ENCODE data around the gene DBN1.

DBN1 gene

GRCh38 chr5:177414481-177414880, 59.0 kb downstream of the DBN1 start:
- H2BK15ac ChIP-seq (ENCODE audit: low read length): no peak overlapping the region
- H2BK5ac ChIP-seq (ENCODE audit: low read length): no peak overlapping the region
- no peak for DNase-seq (ENCODE audit: low spot score)
- H3K79me1 ChIP-seq (ENCODE audit: low read depth, low read length): no peaks in the 10 kb centered on the region
- no peaks in the 10 kb centered on the region for H3K36me3 ChIP-seq (replicated peaks in 1 of 2; ENCODE audit: control insufficient read depth in 2 of 2, insufficient read depth in 2 of 2, low read length in 2 of 2)
- no peak overlapping the region for H3K4me2 ChIP-seq (ENCODE audit: insufficient read depth, low read length, poor library complexity, severe bottlenecking)
- H3K14ac ChIP-seq (ENCODE audit: low read length): no peak overlapping the region
- no peak overlapping the region for H3K9ac ChIP-seq (ENCODE audit: low read depth, low read length, poor library complexity)
- no peak overlapping the region for H3K4me3 ChIP-seq (ENCODE audit: low read length in 2 of 2)
- H4K91ac ChIP-seq (ENCODE audit: low read depth, low read length, poor library complexity): no peak overlapping the region
- H2BK120ac ChIP-seq (ENCODE audit: low read depth, low read length): no peak overlapping the region
- no peak overlapping the region for H3K18ac ChIP-seq (ENCODE audit: low read length)
- H3K4ac ChIP-seq (ENCODE audit: low read length): no peak overlapping the region
- no peak overlapping the region for H2AK5ac ChIP-seq (ENCODE audit: low read depth, low read length)
- no peak overlapping the region for H3K23ac ChIP-seq (ENCODE audit: low read depth, low read length, poor library complexity)
- no peak overlapping the region for H2AFZ ChIP-seq (ENCODE audit: low read length)
- H3K27me3 ChIP-seq (ENCODE audit: control insufficient read depth in 3 of 3, insufficient read depth in 3 of 3, low read depth in 1 of 3, low read length in 3 of 3): peaks cover 0 to 5% (median 0%) of the 10 kb centered on the region in 3 experiments
- no CpG with 5 or more reads among the region's 3 CpGs for WGBS, 2 donors (ENCODE audit: extremely low coverage in 2 of 2, insufficient read length in 2 of 2, insufficient replicate concordance in 1 of 2)
- H3K9me3 ChIP-seq (replicated peaks in 1 of 2; ENCODE audit: control insufficient read depth in 2 of 2, insufficient read depth in 1 of 2, low read depth in 1 of 2, low read length in 2 of 2): peaks cover 0 to 2% of the 10 kb centered on the region in 2 donors
- no peak overlapping the region for H2BK12ac ChIP-seq (ENCODE audit: low read length)
- H4K8ac ChIP-seq (ENCODE audit: low read depth, low read length): no peak overlapping the region
- H3K4me1 ChIP-seq (ENCODE audit: control insufficient read depth in 2 of 2, insufficient read depth in 1 of 2, low read depth in 1 of 2, low read length in 2 of 2): no peaks in the 10 kb centered on the region
- no peak overlapping the region for H3K27ac ChIP-seq (replicated peaks; ENCODE audit: low read length)

GRCh38 chr5:177412603-177413233, 60.7 kb downstream of the DBN1 start:
- no CpG with 5 or more reads among the region's 8 CpGs for WGBS, 2 donors (ENCODE audit: extremely low coverage in 2 of 2, insufficient read length in 2 of 2, insufficient replicate concordance in 1 of 2)
- no peak overlapping the region for H2BK15ac ChIP-seq (ENCODE audit: low read length)
- no peaks in the 10 kb centered on the region for H3K4me1 ChIP-seq (ENCODE audit: control insufficient read depth in 2 of 2, insufficient read depth in 1 of 2, low read depth in 1 of 2, low read length in 2 of 2)
- no peak overlapping the region for H3K4ac ChIP-seq (ENCODE audit: low read length)
- no peak overlapping the region for H2BK12ac ChIP-seq (ENCODE audit: low read length)
- H3K27ac ChIP-seq (replicated peaks; ENCODE audit: low read length): no peak overlapping the region
- H3K18ac ChIP-seq (ENCODE audit: low read length): no peak overlapping the region
- no peaks in the 10 kb centered on the region for H3K79me1 ChIP-seq (ENCODE audit: low read depth, low read length)
- DNase-seq (ENCODE audit: low spot score): no peak
- no peak overlapping the region for H2AFZ ChIP-seq (ENCODE audit: low read length)
- H3K4me2 ChIP-seq (ENCODE audit: insufficient read depth, low read length, poor library complexity, severe bottlenecking): no peak overlapping the region
- H2BK5ac ChIP-seq (ENCODE audit: low read length): no peak overlapping the region
- H4K8ac ChIP-seq (ENCODE audit: low read depth, low read length): no peak overlapping the region
- H3K9ac ChIP-seq (ENCODE audit: low read depth, low read length, poor library complexity): no peak overlapping the region
- H3K23ac ChIP-seq (ENCODE audit: low read depth, low read length, poor library complexity): no peak overlapping the region
- H4K91ac ChIP-seq (ENCODE audit: low read depth, low read length, poor library complexity): no peak overlapping the region
- H2BK120ac ChIP-seq (ENCODE audit: low read depth, low read length): no peak overlapping the region
- no peaks in the 10 kb centered on the region for H3K36me3 ChIP-seq (replicated peaks in 1 of 2; ENCODE audit: control insufficient read depth in 2 of 2, insufficient read depth in 2 of 2, low read length in 2 of 2)
- H3K14ac ChIP-seq (ENCODE audit: low read length): no peak overlapping the region
- H3K9me3 ChIP-seq (replicated peaks in 1 of 2; ENCODE audit: control insufficient read depth in 2 of 2, insufficient read depth in 1 of 2, low read depth in 1 of 2, low read length in 2 of 2): peaks cover 0 to 2% of the 10 kb centered on the region in 2 donors
- no peak overlapping the region for H3K4me3 ChIP-seq (ENCODE audit: low read length in 2 of 2)
- H2AK5ac ChIP-seq (ENCODE audit: low read depth, low read length): no peak overlapping the region
- peaks cover 0 to 10% (median 1%) of the 10 kb centered on the region in 3 experiments for H3K27me3 ChIP-seq (ENCODE audit: control insufficient read depth in 3 of 3, insufficient read depth in 3 of 3, low read depth in 1 of 3, low read length in 3 of 3)

- Histone ChIP-seq H3K4me3 (ENCODE audit: low read length in 2 of 2) (no peak overlapping the region), H3K4me1 (ENCODE audit: control insufficient read depth in 2 of 2, insufficient read depth in 1 of 2, low read depth in 1 of 2, low read length in 2 of 2) (no peaks in the 10 kb centered on the region), H3K4me2 (ENCODE audit: insufficient read depth, low read length, poor library complexity, severe bottlenecking) (no peak overlapping the region), H2BK5ac (ENCODE audit: low read length) (no peak overlapping the region), H2AFZ (ENCODE audit: low read length) (no peak overlapping the region), H2BK120ac (ENCODE audit: low read depth, low read length) (no peak overlapping the region), H3K23ac (ENCODE audit: low read depth, low read length, poor library complexity) (no peak overlapping the region), H3K4ac (ENCODE audit: low read length) (no peak overlapping the region), H4K8ac (ENCODE audit: low read depth, low read length) (no peak overlapping the region), H3K79me1 (ENCODE audit: low read depth, low read length) (no peaks in the 10 kb centered on the region), H3K36me3 (replicated peaks in 1 of 2; ENCODE audit: control insufficient read depth in 2 of 2, insufficient read depth in 2 of 2, low read length in 2 of 2) (no peaks in the 10 kb centered on the region), H3K27ac (replicated peaks; ENCODE audit: low read length) (no peak overlapping the region), H2BK12ac (ENCODE audit: low read length) (no peak overlapping the region), H3K27me3 (ENCODE audit: control insufficient read depth in 3 of 3, insufficient read depth in 3 of 3, low read depth in 1 of 3, low read length in 3 of 3) (peaks cover 0 to 21% (median 11%) of the 10 kb centered on the region in 3 experiments), H2BK15ac (ENCODE audit: low read length) (no peak overlapping the region), H4K91ac (ENCODE audit: low read depth, low read length, poor library complexity) (no peak overlapping the region), H3K14ac (ENCODE audit: low read length) (no peak overlapping the region), H2AK5ac (ENCODE audit: low read depth, low read length) (no peak overlapping the region), H3K18ac (ENCODE audit: low read length) (no peak overlapping the region), H3K9me3 (replicated peaks in 1 of 2; ENCODE audit: control insufficient read depth in 2 of 2, insufficient read depth in 1 of 2, low read depth in 1 of 2, low read length in 2 of 2) (peaks cover 0 to 2% of the 10 kb centered on the region in 2 donors), H3K9ac (ENCODE audit: low read depth, low read length, poor library complexity) (no peak overlapping the region)
- no peak for DNase-seq (ENCODE audit: low spot score)
- no CpG with 5 or more reads among the region's 3 CpGs for WGBS, 2 donors (ENCODE audit: extremely low coverage in 2 of 2, insufficient read length in 2 of 2, insufficient replicate concordance in 1 of 2)
Observed at GRCh38 chr5:177410575-177410974, 62.9 kb downstream of the DBN1 start.

- no peak within 1 kb of the TSS for H2BK5ac ChIP-seq (ENCODE audit: low read length)
- DNase-seq (ENCODE audit: low spot score): no peak
- H3K9me3 ChIP-seq (replicated peaks in 1 of 2; ENCODE audit: control insufficient read depth in 2 of 2, insufficient read depth in 1 of 2, low read depth in 1 of 2, low read length in 2 of 2): peaks cover 0 to 2% of the 10 kb centered on the region in 2 donors
- H3K79me1 ChIP-seq (ENCODE audit: low read depth, low read length): no peaks in the 10 kb centered on the region
- no peaks in the 10 kb centered on the region for H3K36me3 ChIP-seq (replicated peaks in 1 of 2; ENCODE audit: control insufficient read depth in 2 of 2, insufficient read depth in 2 of 2, low read length in 2 of 2)
- H2AK5ac ChIP-seq (ENCODE audit: low read depth, low read length): peak within 1 kb of the TSS; percentile 3
- H3K14ac ChIP-seq (ENCODE audit: low read length): no peak within 1 kb of the TSS
- no peak within 1 kb of the TSS for H3K18ac ChIP-seq (ENCODE audit: low read length)
- no peak within 1 kb of the TSS for H2AFZ ChIP-seq (ENCODE audit: low read length)
- no peak within 1 kb of the TSS for H3K27ac ChIP-seq (replicated peaks; ENCODE audit: low read length)
- H3K4me3 ChIP-seq (ENCODE audit: low read length in 2 of 2): no peak within 1 kb of the TSS
- no peak within 1 kb of the TSS for H3K4ac ChIP-seq (ENCODE audit: low read length)
- H3K27me3 ChIP-seq (ENCODE audit: control insufficient read depth in 3 of 3, insufficient read depth in 3 of 3, low read depth in 1 of 3, low read length in 3 of 3): peaks cover 2 to 32% (median 25%) of the 10 kb centered on the region in 3 experiments
- H3K23ac ChIP-seq (ENCODE audit: low read depth, low read length, poor library complexity): no peak within 1 kb of the TSS
- H3K4me1 ChIP-seq (ENCODE audit: control insufficient read depth in 2 of 2, insufficient read depth in 1 of 2, low read depth in 1 of 2, low read length in 2 of 2): peaks cover 4 to 5% of the 10 kb centered on the region in 2 donors
- H4K8ac ChIP-seq (ENCODE audit: low read depth, low read length): no peak within 1 kb of the TSS
- H3K9ac ChIP-seq (ENCODE audit: low read depth, low read length, poor library complexity): no peak within 1 kb of the TSS
- H2BK12ac ChIP-seq (ENCODE audit: low read length): no peak within 1 kb of the TSS
- H3K4me2 ChIP-seq (ENCODE audit: insufficient read depth, low read length, poor library complexity, severe bottlenecking): no peak within 1 kb of the TSS
- no peak within 1 kb of the TSS for H4K91ac ChIP-seq (ENCODE audit: low read depth, low read length, poor library complexity)
- no CpG with 5 or more reads among the region's 9 CpGs for WGBS, 2 donors (ENCODE audit: extremely low coverage in 2 of 2, insufficient read length in 2 of 2, insufficient replicate concordance in 1 of 2)
- no peak within 1 kb of the TSS for H2BK120ac ChIP-seq (ENCODE audit: low read depth, low read length)
- no peak within 1 kb of the TSS for H2BK15ac ChIP-seq (ENCODE audit: low read length)
Observed at GRCh38 chr5:177409043-177409801, 64.2 kb downstream of the DBN1 start, which contains the start of gene F12. F12 (minus strand) TSS chr5:177409564; CDS start chr5:177409527, 37 bp downstream.
